DMS53 treated with DMSO at 0.1 percent for 48 hours (cell line): ENCODE measurements around the gene SNX13.
A peak's percentile ranks its signal among the peaks of the same experiment; 100 is the strongest.

Experiments used
- DNase-seq: peaks from one replicate; lab custom pipeline; 2025; ENCODE audit not compliant: unreplicated experiment; lab: John Stamatoyannopoulos, UW

Gene SNX13, protein sequence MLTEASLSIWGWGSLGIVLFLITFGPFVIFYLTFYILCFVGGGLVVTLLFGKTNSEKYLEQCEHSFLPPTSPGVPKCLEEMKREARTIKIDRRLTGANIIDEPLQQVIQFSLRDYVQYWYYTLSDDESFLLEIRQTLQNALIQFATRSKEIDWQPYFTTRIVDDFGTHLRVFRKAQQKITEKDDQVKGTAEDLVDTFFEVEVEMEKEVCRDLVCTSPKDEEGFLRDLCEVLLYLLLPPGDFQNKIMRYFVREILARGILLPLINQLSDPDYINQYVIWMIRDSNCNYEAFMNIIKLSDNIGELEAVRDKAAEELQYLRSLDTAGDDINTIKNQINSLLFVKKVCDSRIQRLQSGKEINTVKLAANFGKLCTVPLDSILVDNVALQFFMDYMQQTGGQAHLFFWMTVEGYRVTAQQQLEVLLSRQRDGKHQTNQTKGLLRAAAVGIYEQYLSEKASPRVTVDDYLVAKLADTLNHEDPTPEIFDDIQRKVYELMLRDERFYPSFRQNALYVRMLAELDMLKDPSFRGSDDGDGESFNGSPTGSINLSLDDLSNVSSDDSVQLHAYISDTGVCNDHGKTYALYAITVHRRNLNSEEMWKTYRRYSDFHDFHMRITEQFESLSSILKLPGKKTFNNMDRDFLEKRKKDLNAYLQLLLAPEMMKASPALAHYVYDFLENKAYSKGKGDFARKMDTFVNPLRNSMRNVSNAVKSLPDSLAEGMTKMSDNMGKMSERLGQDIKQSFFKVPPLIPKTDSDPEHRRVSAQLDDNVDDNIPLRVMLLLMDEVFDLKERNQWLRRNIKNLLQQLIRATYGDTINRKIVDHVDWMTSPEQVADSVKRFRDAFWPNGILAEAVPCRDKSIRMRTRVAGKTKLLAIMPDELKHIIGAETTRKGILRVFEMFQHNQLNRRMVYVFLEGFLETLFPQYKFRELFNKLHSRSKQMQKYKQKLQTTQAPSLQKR

DNA sequence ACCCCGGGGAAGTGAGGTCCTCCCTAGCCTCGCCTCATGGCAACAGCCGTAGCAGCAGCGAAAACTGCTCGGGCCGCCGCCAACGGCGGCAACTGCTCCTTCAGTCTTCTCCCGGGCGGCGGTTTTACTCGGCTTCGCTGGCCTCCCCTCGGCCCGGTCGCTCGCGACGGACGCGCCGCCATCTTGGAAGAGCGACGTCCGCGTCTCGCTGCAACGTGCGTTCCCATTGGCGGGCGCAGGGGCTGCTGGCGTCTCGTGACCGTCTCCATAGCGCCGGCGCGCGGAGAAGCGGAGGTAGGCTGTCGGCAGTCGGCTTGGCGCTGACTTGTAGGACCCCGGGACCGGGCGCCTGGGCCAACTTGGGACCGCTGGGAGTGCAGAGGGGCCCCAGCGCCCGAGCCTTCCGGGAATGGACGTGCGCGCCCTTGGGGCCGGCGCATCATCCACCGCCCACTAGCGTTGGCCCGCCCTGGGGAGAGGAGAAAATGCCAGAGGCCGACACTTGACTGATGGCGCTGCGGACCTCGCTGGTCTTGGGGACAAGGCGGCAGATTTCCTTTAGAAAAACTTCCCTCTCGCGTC lies at the start of gene SNX13:
TSS of gene SNX13 (minus strand) at position 193 of the 582 bp plus-strand sequence. CDS start 199 bp downstream, outside the sequence.
- DNase-seq: peak; percentile 85

DNA sequence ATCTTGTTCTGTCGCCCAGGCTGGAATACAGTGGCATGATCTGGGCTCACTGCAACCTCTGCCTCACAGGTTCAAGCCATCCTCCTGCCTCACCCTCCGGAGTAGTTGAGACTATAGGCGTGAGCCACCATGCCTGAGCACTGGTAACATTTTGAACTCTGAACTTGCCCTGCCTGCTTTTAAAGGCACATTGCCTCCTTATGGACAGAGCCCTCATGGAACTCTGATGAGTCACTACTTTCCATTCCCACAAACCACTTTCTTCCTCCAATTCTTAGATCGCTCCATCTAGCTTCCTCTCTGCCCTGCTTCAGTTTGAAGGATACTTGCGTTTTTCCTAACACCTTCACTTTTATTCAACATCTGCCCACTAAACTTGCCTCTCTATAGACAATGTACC lies 49.3 kb upstream of the SNX13 start:
- DNase-seq: no peak

DNA sequence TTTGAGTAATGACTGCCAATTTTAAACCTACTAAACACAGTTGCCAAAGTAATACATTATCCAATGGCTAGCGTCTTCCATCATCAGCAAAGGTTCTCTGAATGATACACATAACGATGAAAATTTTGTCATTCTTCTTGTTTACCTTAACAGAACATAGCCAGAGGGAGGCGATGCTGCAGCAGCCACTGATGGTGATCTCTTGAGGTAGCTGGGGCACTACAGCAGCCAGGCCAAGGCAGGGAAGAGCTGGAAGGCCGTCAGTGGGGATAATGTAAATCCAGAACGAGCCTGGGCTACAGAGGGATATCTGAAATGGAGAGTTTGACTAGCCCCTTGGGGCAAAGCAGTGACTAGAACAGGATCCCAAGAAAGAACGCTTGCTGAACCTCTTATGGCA lies 48.6 kb upstream of the SNX13 start:
- no peak for DNase-seq

DNA sequence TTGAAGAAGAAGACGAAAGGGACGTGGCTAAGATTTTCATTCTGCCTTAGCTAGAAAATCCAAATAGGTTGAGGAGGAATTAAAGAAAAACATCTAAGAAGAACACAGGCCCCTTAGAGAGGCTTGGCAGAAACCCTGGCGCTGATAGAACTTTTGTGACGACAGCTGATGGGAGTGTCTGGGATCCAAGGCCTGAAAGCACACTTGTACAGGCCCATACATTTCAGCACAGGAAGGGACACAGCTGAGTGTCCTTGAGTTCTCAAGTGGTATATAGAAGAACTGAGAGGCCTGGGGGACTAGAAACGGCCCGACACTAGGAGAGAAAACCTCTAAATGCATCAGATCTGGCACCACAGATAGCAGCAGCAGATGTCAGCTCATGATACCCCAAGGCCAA lies 47.8 kb upstream of the SNX13 start:
- no peak for DNase-seq

DNA sequence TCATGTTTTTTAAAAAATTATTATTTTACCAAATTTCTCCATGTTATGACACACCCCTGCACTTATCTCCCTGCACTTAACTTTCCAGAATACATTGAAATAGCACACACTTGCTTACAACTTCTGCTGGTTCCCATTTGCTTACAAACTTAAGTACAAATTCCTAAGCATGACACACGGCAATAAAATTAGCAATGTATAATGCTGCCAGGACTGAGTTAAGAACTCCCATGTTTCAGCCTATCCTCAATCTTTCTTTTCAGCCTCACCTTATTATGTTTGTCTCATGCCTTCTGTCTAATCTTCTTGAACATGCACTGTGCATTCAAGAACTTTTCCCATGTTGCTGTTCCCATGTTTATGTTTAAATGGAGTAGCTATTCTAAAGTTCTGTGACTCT lies 46.6 kb upstream of the SNX13 start:
- no peak for DNase-seq

DNA sequence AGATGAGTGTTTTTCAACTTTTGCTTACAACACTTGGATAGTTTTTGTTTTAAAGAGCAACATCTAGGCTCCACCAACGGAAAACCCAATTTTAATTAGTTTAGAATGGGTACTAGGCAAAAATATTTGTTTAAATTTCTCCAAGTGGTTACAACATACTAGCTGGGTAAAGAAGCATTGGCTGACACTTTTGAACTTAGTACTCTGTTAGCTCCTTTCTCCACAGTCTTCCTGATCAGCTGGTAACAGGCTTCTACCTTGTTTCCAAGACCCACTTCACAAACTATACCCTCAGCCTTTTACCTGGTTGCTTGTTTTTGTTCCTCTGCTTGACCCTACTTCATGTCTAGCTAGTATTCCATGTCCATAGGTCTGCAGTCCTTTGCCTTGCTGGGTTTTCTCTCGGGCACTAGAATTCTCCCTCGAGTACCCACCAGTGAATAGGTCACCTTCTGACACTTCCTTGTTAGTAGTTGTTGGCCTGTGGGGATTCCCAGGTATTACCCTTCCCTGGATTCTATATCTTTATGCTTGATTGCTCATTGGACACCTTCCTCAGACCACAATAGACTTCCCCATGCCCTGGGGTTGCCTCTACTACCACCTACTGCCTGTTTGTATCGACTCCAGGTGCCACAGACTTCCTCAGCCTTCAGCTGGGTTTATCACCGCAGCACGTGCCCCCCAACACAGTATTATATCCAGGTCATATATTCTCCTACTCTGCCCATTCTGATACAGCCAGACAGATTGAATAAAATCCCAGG lies 45.4 kb upstream of the SNX13 start:
- DNase-seq: no peak

DNA sequence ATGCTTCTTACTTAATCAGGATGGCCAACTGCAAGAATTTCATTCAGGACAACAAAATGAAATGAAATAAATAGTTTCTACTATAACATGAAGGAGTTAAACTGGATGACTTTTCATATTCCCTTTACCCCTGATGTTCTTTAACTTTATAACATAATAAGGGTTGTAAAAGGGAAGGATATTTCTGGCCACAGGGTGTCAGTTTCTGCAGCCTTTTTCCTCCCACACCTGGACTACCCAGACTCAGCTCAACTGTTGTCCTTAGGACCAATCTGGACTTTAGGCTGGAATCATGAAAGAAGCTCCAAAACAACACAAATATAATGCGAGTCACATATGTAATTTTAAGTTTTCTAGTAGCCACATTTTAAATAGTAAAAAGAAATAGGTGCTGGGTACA lies 44.0 kb upstream of the SNX13 start:
- DNase-seq: no peak

DNA sequence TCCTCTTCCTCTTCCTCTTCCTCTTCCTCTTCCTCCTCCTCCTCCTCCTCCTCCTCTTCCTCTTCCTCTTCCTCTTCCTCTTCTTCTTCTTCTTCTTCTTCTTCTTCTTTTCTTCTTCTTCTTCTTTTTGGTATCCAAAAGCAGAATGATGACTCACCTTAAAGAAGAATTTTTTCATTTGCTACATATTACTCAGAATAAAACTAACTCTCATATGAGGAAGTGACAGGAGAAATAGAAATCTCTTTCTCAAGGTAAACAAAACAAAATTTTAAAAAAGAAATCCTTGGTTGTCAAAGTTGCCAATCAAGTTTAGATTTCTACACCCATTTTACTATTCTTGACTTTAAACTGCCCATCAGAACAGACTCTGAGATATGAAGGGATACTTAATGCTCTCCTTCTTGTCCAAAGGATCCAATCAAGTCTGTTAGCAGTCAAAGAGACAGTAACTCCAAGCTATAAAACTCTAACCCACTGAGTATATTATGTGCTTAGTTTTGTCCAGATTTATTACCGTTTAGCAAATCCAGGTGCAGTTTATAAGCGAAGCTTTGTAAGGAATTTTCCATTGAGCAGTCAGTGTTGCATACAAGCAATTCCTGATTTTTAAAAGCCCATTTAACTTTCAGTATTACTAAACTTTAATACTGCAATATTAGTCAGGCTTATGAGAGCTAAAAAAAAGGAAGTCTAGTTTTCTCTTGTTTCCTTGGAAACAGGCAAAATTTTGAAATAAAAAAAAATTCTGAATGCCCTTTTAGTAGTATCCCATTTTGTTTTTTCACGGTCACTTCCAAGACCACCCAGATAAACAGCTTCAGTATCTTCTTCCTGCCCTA lies 43.1 kb upstream of the SNX13 start:
- DNase-seq: no peak

DNA sequence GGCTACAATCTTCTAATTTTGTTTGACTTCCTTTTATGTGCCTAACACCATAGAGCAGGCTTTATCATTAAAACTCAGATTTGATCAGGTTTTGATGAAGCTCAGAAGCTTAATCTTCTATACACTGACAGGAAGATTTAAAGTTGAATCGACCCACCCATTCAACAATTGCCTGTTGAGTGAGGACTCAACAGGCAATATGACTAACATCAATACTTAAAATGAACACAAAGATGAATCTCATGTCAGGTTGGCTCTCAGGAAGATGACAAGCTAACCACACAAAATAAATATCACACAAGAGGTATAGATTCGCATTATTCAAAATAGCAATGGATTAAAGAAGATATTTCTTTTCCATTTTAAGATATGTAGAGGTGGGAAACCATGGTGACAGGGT lies 36.7 kb upstream of the SNX13 start:
- no peak for DNase-seq

DNA sequence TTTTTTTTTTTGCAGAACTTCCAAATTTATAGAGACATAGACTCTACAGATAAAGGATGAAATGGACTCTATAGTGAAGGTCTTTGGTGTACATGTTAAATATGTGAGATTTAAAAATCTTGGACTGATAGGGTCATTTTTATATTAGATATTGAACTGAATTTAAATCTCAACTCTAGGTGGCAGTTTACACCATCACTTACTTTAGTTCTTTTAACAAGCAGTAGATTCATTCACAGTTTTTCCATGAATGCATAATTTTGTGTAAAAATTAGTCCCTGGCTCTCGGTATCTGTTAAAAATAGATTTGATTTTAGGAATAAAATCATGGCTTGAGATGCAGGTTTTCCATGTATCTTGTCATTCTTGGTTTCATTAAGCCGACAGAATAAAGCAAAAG lies 31.1 kb upstream of the SNX13 start:
- DNase-seq: peak; percentile 4

DNA sequence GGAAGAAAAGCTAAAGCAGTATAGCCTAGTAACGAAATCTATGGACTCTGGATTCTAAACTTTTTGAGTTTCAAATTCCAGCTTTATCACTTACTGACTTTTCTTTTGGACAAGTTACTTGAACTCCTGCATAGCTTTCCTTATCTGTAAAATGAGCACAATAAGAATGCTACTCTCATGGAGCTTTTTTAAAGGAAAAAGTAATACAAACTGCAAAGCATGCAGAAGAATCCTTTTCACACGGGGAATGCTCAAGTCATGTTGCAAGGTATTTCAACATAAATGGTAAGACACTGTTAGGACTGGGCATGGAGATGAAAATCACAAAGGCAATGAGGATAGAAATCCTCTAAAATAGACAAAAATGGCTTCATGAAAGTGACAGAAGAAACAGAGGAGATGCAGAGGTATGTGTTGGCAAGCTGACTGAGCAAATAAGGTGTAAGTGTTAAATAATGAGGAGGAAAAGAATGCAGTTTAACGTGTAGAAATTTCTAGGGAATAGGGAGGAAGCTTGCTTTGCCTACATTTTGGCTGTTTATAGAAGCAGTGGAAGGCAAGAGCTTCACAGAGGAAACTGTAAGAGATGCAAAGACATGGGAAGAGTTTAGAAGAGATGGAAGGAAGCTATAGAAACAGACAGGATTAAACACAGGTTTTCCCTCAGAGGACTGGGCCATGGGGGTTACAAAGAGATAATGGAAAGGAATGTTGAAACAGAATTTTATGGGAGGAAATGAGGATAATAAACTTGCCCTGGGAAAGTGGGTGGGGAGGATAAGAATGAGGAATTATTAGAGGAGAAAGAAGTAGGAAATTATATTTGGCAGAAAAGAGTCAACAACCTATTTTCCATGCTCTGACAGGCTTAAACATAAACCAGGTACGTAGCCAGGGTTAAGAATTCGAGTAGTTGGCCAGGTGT lies 28.8 kb upstream of the SNX13 start:
- DNase-seq: no peak

DNA sequence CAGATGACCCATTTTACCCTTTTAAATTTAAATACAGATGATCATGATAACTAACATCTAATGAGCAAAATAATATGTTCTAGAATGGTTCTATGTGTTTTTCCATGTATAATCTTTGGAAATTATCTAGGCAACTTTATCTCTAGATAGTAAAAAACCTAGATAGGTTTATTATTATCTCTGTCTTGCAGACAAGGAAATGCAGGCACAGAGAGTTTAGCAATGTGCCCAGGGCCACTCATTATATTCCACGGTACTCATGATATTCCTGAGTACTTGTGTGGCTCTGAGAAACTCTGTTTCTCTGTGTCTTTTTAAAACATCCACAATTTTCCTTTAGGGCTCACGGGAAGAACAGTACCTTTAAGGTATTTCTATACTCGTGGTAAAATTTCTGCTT lies 26.4 kb upstream of the SNX13 start:
- no peak for DNase-seq

DNA sequence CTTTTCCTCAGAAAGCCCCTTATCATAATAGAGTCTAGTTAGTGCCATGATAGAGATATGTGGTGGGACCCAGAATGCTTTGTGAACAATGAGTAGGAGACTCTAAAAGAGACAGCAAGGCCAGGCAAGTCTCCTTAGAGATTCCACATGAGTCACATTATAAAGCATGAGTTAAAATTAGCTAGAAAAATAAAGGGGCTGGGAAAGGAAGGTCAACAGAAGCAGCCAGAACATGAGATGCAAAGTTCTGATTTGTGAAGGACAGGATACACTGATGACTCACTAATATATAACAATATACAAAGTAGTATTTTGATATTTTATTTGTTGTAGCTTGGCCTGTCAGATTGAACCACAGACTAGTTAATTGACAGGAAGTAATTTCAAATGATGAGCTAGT lies 25.3 kb upstream of the SNX13 start:
- no peak for DNase-seq

DNA sequence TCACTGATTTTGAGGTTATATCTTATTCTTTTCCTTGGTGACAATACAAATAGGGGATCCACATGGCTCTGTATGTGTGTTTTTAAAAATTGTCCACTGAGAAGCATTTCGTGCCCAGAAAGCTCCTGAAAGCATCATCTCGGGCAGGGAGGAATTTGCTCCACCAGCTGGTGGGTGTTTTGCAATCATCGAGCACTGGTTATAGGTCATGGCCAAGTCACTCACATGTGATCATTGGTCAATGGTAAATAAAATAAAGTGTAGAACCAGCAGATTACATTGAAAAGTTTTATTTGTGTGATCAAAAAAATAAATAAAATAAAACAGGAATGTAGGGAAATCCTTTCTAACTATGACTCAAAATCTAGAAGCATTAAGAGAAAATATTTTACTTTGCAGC lies 23.0 kb upstream of the SNX13 start:
- no peak for DNase-seq

DNA sequence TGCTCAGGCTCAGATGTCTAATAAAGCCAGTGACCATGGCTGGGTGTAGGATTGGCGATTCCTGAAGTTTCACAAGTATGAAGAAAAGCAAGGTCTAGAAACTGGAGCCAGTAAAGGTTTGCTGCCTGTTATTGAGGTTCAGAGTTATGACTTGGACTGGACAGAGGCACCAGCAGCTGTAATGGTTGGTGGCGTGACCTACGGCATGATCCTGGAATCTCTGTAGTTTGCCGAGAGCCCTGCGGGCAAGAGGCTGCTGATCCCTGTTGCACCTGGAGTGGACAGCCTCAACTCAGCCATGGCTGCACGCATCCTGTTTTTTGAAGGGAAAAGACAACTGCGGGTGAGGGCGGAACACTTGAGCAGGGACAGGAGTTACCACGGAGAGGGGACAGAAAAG lies 22.4 kb upstream of the SNX13 start:
- no peak for DNase-seq

DNA sequence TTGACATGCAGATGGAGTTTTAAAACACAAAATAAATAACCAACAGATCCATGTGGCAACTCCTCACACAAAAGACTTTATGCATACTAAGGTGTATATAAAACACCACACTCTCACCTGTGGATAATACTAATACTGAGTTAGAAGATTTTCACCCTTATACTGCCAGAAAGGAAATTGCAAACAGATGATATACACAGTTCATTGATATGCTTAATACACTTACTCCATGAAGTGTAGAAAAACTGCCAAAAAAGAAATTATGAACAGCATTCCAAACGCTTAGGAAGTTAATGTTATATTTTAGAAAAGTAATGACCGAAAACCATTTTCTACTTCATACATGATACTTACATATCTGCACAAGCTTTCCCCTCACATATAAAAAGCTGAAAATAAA lies 17.6 kb upstream of the SNX13 start:
- no peak for DNase-seq

DNA sequence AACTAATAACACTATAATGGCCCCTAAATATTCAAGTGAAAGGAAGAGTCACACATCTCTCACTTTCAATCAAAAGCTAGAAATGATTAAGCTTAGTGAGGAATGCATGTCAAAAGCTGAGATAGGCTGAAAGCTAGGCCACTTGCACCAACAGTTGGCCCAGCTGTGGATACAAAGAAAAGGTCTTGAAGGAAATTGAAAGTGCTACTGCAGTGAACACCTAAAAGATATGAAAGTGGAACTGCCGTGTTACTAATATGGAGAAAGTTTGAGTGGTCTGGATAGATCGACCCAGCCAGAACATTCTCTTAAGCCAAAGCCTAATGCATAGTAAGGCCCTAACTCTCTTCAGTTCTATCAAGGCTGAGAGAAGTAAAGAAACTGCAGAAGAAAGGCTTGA lies 12.1 kb upstream of the SNX13 start:
- no peak for DNase-seq

DNA sequence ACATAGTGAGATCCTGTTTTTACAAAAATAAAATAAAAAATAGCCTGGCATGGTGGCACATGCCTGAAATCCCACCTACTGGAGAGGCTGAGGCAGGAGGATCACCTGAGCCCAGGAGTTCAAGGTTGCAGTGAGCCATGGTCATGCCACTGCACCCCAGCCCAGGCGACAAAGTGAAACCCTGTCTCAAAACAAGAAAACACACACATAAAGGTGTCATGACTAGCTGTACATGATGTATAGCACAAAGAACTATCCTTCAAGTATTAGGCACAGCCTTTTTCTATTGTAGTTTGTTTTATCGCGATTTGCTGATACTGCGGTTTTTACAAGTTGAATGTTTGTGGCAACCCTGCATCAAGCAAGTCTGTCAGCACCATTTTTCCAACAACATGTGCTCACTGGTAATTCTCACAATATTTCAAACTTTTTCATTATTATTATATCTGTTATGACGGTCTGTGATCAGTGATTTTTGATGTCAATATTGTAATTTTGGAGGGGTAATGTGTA lies 11.5 kb upstream of the SNX13 start:
- DNase-seq: no peak
